GM12872 (cell line): ENCODE data around the gene ZNF516.

Source experiments
- TF ChIP-seq, protein P1 (sequence below): IDR thresholded peaks from 3 replicates; pipeline ENCODE4 v1.5.1; 2011; ENCODE audit warnings: low read depth, mild to moderate bottlenecking, low read length, moderate library complexity; ENCODE audit not compliant: insufficient read depth

ZNF516 gene

DNA sequence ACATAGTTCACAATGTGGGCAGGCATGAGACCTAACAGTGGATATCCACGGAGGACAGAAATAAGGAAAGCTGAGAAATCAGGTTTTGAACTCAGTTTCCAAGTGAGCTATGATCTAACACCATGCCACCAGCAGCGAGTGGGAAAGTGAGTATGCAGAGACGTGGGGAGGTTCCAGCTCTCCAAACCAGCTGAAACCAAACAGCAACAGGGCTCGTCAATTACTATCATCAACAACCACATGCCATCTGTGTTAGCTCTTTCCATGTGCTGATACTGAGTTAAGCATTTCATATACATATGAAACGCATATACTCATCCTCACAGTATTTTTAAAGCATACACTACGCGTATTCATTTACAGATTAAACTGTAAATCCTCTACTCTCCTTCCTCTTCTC, 172.4 kb downstream of the ZNF516 start:
- TF ChIP-seq, protein P1, sequence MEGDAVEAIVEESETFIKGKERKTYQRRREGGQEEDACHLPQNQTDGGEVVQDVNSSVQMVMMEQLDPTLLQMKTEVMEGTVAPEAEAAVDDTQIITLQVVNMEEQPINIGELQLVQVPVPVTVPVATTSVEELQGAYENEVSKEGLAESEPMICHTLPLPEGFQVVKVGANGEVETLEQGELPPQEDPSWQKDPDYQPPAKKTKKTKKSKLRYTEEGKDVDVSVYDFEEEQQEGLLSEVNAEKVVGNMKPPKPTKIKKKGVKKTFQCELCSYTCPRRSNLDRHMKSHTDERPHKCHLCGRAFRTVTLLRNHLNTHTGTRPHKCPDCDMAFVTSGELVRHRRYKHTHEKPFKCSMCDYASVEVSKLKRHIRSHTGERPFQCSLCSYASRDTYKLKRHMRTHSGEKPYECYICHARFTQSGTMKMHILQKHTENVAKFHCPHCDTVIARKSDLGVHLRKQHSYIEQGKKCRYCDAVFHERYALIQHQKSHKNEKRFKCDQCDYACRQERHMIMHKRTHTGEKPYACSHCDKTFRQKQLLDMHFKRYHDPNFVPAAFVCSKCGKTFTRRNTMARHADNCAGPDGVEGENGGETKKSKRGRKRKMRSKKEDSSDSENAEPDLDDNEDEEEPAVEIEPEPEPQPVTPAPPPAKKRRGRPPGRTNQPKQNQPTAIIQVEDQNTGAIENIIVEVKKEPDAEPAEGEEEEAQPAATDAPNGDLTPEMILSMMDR = no peak

DNA sequence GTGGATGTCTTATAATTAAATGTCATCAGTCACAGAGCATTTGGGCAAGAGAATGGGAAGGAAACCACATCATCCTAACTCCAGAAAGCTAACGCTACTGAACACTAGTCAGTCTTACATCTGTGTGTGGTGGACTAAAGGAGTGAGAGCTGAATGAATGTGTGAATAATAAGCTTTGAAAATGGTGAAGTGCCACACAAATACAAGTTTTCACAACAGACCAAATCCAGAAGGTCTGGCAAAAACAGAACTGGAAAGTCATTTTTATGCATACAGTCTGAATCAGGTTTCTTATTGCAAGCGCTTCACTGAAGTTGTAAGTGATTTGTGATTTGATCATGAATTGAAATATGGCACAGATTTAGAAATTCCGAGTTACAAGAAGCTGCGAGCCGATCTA, 175.7 kb downstream of the ZNF516 start:
- TF ChIP-seq, protein P1 = no peak

GRCh38 chr18:76318607-76319006, 176.4 kb downstream of the ZNF516 start:
- TF ChIP-seq, protein P1 = no peak

- TF ChIP-seq, protein P1 = no peak
These were observed 177.9 kb downstream of the ZNF516 start for GRCh38 chr18:76317136-76317535.

GRCh38 chr18:76315722-76316230, 179.3 kb downstream of the ZNF516 start:
- TF ChIP-seq, protein P1 = no peak

GRCh38 chr18:76314496-76314895, 180.5 kb downstream of the ZNF516 start:
- TF ChIP-seq, protein P1 = no peak

DNA sequence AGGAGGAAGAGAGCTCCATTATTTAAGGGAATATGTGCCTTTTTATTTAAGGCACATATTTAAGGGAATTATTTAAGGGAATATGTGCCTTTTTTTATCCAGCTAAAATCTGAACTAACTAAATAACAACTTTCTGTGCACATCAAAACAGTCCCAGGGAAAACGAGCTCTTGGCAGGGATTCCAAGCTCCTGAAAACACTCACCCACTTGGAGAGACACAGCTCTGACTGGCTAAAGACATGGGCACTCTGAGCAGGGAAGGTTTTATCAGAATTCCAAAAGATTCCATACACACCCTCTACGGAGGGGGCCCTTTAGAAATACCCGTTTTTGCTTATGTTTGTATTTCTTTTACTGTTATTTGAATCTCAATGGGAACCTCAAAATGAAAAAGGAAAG, 181.0 kb downstream of the ZNF516 start:
- TF ChIP-seq, protein P1 = no peak
